ENCODE results near the gene EML4.

The EML4 gene

DNA sequence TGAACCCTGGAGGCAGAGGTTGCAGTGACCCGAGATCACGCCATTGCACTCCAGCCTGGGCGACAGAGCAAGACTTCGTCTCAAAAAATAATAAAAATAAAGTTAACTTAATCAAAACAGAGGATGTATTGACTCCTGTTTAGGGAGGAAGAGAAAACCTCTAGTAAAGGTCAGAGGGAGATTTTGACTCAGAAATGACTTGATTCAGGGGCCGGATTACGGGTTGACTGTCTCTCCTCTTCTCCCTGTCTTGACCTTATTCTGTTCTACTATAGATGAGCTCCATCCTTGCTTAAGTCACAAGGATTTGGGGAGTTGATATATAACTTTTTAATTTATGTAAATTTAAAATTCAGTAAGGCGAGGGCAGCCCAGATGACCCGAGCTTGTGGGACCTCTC is 120.9 kb downstream of the EML4 start:
- no peaks in the 10 kb centered on the region for H3K27me3 ChIP-seq
- H3K4me3 ChIP-seq (ENCODE audit: low read depth in 1 of 2, low read length in 1 of 2), result no peak overlapping the region
- H3K4me1 ChIP-seq (ENCODE audit: control insufficient read depth in 1 of 2, insufficient read depth in 1 of 2, low read depth in 1 of 2, low read length in 1 of 2), result no peaks in the 10 kb centered on the region
- H3K9me3 ChIP-seq, result no peaks in the 10 kb centered on the region
- TF ChIP-seq, protein P1, sequence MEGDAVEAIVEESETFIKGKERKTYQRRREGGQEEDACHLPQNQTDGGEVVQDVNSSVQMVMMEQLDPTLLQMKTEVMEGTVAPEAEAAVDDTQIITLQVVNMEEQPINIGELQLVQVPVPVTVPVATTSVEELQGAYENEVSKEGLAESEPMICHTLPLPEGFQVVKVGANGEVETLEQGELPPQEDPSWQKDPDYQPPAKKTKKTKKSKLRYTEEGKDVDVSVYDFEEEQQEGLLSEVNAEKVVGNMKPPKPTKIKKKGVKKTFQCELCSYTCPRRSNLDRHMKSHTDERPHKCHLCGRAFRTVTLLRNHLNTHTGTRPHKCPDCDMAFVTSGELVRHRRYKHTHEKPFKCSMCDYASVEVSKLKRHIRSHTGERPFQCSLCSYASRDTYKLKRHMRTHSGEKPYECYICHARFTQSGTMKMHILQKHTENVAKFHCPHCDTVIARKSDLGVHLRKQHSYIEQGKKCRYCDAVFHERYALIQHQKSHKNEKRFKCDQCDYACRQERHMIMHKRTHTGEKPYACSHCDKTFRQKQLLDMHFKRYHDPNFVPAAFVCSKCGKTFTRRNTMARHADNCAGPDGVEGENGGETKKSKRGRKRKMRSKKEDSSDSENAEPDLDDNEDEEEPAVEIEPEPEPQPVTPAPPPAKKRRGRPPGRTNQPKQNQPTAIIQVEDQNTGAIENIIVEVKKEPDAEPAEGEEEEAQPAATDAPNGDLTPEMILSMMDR (IDR thresholded peaks at IDR 0.05), result no peak
- no peak overlapping the region for H3K27ac ChIP-seq
- peaks cover 95% of the 10 kb centered on the region for H3K36me3 ChIP-seq

DNA sequence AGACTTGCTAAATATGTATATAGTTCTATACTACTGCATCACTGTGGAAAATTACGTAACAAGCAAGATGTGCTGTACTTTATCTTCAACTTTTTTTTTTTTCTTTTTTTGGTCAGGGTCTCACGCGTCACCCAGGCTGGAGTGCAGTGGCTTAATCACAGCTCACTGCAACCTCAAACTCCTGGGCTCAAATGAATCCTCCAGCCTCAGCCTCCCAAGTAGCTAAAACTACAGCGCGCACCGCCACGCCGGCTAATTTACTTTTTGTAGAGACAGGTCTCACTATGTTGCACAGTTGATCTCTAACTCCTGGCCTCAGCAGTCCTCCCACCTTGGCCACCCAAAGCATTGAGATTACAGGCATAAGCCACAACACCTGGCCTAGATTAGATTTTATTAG is 123.9 kb downstream of the EML4 start:
- H3K4me3 ChIP-seq (ENCODE audit: low read depth in 1 of 2, low read length in 1 of 2), result no peak overlapping the region
- H3K36me3 ChIP-seq, result peaks cover 97% of the 10 kb centered on the region
- H3K27me3 ChIP-seq, result no peaks in the 10 kb centered on the region
- H3K4me1 ChIP-seq (ENCODE audit: control insufficient read depth in 1 of 2, insufficient read depth in 1 of 2, low read depth in 1 of 2, low read length in 1 of 2), result peaks cover 0 to 5% of the 10 kb centered on the region in 2 experiments
- H3K27ac ChIP-seq, result no peak overlapping the region
- no peaks in the 10 kb centered on the region for H3K9me3 ChIP-seq
- TF ChIP-seq, protein P1 (IDR thresholded peaks at IDR 0.05), result no peak

DNA sequence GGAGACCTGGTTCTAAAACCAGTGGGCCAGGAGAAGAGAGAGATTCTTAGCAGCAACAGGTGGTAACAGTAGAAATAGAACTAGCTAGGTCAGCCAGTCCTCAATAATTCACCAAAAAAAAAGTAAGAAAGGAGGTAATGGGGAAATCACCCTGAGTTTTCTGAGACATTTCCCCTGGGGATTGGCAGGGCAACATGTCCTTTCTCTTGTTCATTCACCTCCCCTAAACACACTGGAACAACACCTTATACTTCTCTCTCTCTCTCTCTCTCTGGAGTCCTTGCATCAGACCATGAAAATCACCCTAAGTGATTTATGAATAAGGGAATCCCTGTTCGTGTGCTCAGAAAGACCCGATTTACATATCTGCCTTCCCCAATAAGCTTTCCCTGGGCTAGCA is 127.1 kb downstream of the EML4 start:
- TF ChIP-seq, protein P1 (IDR thresholded peaks at IDR 0.05), result no peak
- H3K4me1 ChIP-seq (ENCODE audit: control insufficient read depth in 1 of 2, insufficient read depth in 1 of 2, low read depth in 1 of 2, low read length in 1 of 2), result peaks cover 0 to 5% of the 10 kb centered on the region in 2 experiments
- no peaks in the 10 kb centered on the region for H3K9me3 ChIP-seq
- H3K27ac ChIP-seq, result no peak overlapping the region
- H3K4me3 ChIP-seq (ENCODE audit: low read depth in 1 of 2, low read length in 1 of 2), result no peak overlapping the region
- no peaks in the 10 kb centered on the region for H3K27me3 ChIP-seq
- H3K36me3 ChIP-seq, result peaks cover 98% of the 10 kb centered on the region

DNA sequence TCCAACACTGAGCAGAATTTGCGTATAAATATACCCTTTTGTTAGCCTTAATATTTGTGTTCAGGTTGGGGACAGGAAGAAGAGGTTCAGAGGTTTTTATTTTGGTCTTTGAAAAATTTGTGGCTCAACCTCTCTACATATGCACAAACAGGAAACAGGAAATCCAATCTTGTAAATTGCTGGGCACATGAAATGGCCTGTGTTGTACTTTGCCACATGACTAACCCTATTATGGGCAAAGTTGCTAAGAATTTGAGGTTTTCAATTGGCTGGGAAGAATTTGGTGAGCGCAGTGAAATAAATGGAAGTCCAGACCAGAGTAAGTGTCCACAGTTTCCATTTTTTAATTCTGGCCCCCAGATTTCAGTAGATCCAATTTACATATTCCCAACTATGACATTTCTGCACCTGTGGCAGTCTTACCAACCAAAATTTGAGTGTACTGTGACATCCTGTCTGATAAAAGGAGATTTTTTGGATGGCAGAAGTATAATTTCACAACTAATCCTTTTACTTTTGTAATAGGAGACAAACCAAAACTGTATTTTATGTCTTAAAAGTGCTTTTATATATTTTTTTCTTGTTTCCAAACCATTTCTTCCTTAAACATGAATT is 128.3 kb downstream of the EML4 start:
- no peak overlapping the region for H3K4me3 ChIP-seq (ENCODE audit: low read depth in 1 of 2, low read length in 1 of 2)
- H3K36me3 ChIP-seq, result peaks cover 96% of the 10 kb centered on the region
- peaks cover 0 to 5% of the 10 kb centered on the region in 2 experiments for H3K4me1 ChIP-seq (ENCODE audit: control insufficient read depth in 1 of 2, insufficient read depth in 1 of 2, low read depth in 1 of 2, low read length in 1 of 2)
- H3K27ac ChIP-seq, result peak overlapping the region; percentile 26
- no peaks in the 10 kb centered on the region for H3K27me3 ChIP-seq
- no peaks in the 10 kb centered on the region for H3K9me3 ChIP-seq
- TF ChIP-seq, protein P1 (IDR thresholded peaks at IDR 0.05), result no peak

DNA sequence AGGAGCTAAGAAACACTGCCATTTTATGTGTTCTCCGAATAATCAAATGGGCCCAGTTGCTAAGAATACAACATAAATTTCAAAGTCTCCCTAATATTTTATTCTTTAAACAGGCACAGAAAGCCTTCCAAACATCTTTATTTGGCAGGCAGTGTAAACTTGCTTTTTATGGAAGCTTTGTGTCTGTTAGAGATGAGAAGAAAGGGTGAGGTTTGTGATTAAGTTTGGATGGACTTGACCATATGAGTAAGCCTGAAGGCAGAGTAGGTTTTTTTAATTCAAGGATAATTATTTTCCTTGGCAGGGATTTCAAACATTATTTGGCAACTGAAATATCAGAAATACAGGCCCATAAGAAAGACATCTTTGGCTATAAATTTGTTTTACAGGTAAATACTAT is 129.0 kb downstream of the EML4 start:
- Histone ChIP-seq H3K4me1 (ENCODE audit: control insufficient read depth in 1 of 2, insufficient read depth in 1 of 2, low read depth in 1 of 2, low read length in 1 of 2) (peaks cover 0 to 5% of the 10 kb centered on the region in 2 experiments), H3K9me3 (no peaks in the 10 kb centered on the region), H3K27me3 (no peaks in the 10 kb centered on the region), H3K27ac (no peak overlapping the region), H3K4me3 (ENCODE audit: low read depth in 1 of 2, low read length in 1 of 2) (no peak overlapping the region), H3K36me3 (peaks cover 96% of the 10 kb centered on the region)
- TF ChIP-seq, protein P1 (IDR thresholded peaks at IDR 0.05), result no peak

Measured in neutrophil (primary cell).